ENCODE measurements around the gene TRIM29. TPM values are rescaled to one million over a fixed set of nuclear protein-coding genes. Genes with fewer than 3 reads are reported as not detected.

The TRIM29 gene
- total and polyA plus RNA-seq, 2 experiments from 2014 or later: 0.28 TPM; not detected in 1

DNA sequence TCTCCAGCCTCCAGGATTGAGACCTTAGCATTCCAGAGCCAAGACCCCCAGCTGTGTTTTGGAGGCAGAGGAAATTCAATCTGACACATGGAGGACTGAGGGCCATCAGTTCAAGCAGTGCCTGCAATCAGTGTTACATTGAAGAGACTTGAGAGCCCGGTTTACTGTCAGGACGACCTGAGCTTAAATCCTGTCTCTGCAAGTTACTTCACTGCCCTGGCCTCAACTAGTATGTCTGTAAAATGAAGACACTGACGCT is 35.1 kb downstream of the TRIM29 start:
- TF ChIP-seq ZNF331 (CRISPR knock-in tag; IDR thresholded peaks at IDR 0.05; ENCODE audit: low read depth): no peak
- TF ChIP-seq NANOG (IDR thresholded peaks at IDR 0.05; ENCODE audit: borderline replicate concordance): no peak
- Mint-ChIP-seq H3K27ac (no peak overlapping the region), H3K36me3 (ENCODE audit: low read depth) (no peaks in the 10 kb centered on the region), H3K9me3 (peaks cover 4% of the 10 kb centered on the region; the same call in 2 of the 3 replicates), H3K4me1 (peaks cover 18% of the 10 kb centered on the region), H3K4me3 (no peak overlapping the region), H3K27me3 (ENCODE audit: insufficient read depth, low read depth, poor library complexity) (peaks cover 18% of the 10 kb centered on the region)
- H3K4me1 ChIP-seq (ENCODE audit: insufficient read depth): peaks cover 10% of the 10 kb centered on the region; the same call in 1 of the 2 replicates
- H3K27ac ChIP-seq (ENCODE audit: low read depth): no peak overlapping the region
- H4K20me1 ChIP-seq (replicated peaks; ENCODE audit: insufficient read depth): no peaks in the 10 kb centered on the region; the same call in 1 of the 2 replicates
- no peak overlapping the region for H3K4me2 ChIP-seq
- H3F3A ChIP-seq (replicated peaks; ENCODE audit: low read depth): no peaks in the 10 kb centered on the region
- no peaks in the 10 kb centered on the region for H3K79me2 ChIP-seq (replicated peaks; ENCODE audit: insufficient read depth)
- no peak overlapping the region for H2AFZ ChIP-seq
- ATAC-seq (no peak), DNase-seq (ENCODE audit: low spot score) (no peak)
- H3K9me2 ChIP-seq (ENCODE audit: insufficient read depth): no peaks in the 10 kb centered on the region
- no peaks in the 10 kb centered on the region for H3K36me3 ChIP-seq (ENCODE audit: insufficient read depth)
- no peaks in the 10 kb centered on the region for H3K27me3 ChIP-seq (ENCODE audit: insufficient read depth)
- no peak overlapping the region for H3K4me3 ChIP-seq

- Histone ChIP-seq H3K27ac (ENCODE audit: low read depth) (no peak overlapping the region), H2AFZ (no peak overlapping the region), H3K4me1 (ENCODE audit: insufficient read depth) (peaks cover 14% of the 10 kb centered on the region; the same call in 1 of the 2 replicates), H3K4me2 (no peak overlapping the region), H3F3A (replicated peaks; ENCODE audit: low read depth) (no peaks in the 10 kb centered on the region), H3K4me3 (no peak overlapping the region), H3K9me2 (ENCODE audit: insufficient read depth) (no peaks in the 10 kb centered on the region), H4K20me1 (replicated peaks; ENCODE audit: insufficient read depth) (no peaks in the 10 kb centered on the region; the same call in 1 of the 2 replicates), H3K36me3 (ENCODE audit: insufficient read depth) (no peaks in the 10 kb centered on the region), H3K27me3 (ENCODE audit: insufficient read depth) (no peaks in the 10 kb centered on the region), H3K79me2 (replicated peaks; ENCODE audit: insufficient read depth) (no peaks in the 10 kb centered on the region)
- no peak for TF ChIP-seq POLR2AphosphoS5 (IDR thresholded peaks at IDR 0.05; ENCODE audit: low read depth)
- TF ChIP-seq, protein P1, sequence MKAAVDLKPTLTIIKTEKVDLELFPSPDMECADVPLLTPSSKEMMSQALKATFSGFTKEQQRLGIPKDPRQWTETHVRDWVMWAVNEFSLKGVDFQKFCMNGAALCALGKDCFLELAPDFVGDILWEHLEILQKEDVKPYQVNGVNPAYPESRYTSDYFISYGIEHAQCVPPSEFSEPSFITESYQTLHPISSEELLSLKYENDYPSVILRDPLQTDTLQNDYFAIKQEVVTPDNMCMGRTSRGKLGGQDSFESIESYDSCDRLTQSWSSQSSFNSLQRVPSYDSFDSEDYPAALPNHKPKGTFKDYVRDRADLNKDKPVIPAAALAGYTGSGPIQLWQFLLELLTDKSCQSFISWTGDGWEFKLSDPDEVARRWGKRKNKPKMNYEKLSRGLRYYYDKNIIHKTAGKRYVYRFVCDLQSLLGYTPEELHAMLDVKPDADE (IDR thresholded peaks at IDR 0.05): no peak
- Mint-ChIP-seq H3K27me3 (ENCODE audit: insufficient read depth, low read depth, poor library complexity) (peaks cover 21% of the 10 kb centered on the region), H3K36me3 (ENCODE audit: low read depth) (no peaks in the 10 kb centered on the region), H3K4me1 (peaks cover 19% of the 10 kb centered on the region), H3K9me3 (peaks cover 4% of the 10 kb centered on the region; the same call in 2 of the 3 replicates), H3K27ac (no peak overlapping the region), H3K4me3 (no peak overlapping the region)
- DNase-seq (ENCODE audit: low spot score) (no peak), ATAC-seq (no peak)
Observed at GRCh38 chr11:120102050-120102863, 35.7 kb downstream of the TRIM29 start.

DNA sequence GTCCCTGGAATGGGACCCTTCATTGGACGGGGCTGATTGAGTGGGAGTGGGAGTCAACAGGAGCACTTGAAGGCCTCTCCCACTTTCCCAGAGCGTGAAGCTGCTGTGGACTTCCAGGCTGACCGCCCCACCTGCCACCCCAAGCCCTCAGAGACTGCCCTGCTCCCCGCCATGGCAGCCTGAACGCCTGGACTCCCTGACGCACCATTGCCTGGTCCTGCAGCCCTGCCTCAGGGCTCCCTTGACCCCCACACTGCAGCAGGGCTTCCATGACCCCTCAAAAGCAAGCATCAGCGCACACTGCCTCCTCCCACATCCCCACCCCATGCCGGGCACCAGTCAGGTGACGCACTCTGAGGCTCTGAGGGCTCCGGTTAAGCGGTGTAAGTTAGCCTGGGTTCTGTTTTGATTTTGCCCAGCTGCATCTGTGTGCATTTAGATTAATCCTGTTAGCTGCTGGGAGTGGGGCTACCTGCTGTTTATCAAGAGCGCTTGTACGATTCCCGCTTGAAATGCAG is 39.4 kb downstream of the TRIM29 start:
- ATAC-seq: no peak
- H3K27me3 Mint-ChIP-seq (ENCODE audit: insufficient read depth, low read depth, poor library complexity): peaks cover 23% of the 10 kb centered on the region
- H3K27ac Mint-ChIP-seq: no peak overlapping the region
- H3K27ac ChIP-seq (ENCODE audit: low read depth): no peak overlapping the region
- H4K20me1 ChIP-seq (replicated peaks; ENCODE audit: insufficient read depth): no peaks in the 10 kb centered on the region; the same call in 1 of the 2 replicates
- no peak overlapping the region for H3K4me2 ChIP-seq
- no peak overlapping the region for H3K4me3 ChIP-seq
- peaks cover 16% of the 10 kb centered on the region; the same call in 1 of the 2 replicates for H3K4me1 ChIP-seq (ENCODE audit: insufficient read depth)
- no peaks in the 10 kb centered on the region for H3F3A ChIP-seq (replicated peaks; ENCODE audit: low read depth)
- H3K36me3 Mint-ChIP-seq (ENCODE audit: low read depth): no peaks in the 10 kb centered on the region
- peaks cover 21% of the 10 kb centered on the region for H3K4me1 Mint-ChIP-seq
- H3K36me3 ChIP-seq (ENCODE audit: insufficient read depth): no peaks in the 10 kb centered on the region; the same call in 1 of the 2 replicates
- H3K9me2 ChIP-seq (ENCODE audit: insufficient read depth): no peaks in the 10 kb centered on the region
- H3K27me3 ChIP-seq (ENCODE audit: insufficient read depth): no peaks in the 10 kb centered on the region
- H2AFZ ChIP-seq: no peak overlapping the region
- no peaks in the 10 kb centered on the region for H3K79me2 ChIP-seq (replicated peaks; ENCODE audit: insufficient read depth)
- DNase-seq (ENCODE audit: low spot score): no peak
- H3K9me3 Mint-ChIP-seq: no peaks in the 10 kb centered on the region
- H3K4me3 Mint-ChIP-seq: no peak overlapping the region
- TF ChIP-seq CREB1 (CRISPR knock-in tag; IDR thresholded peaks at IDR 0.05; ENCODE audit: low read depth) (no peak), JUNB (IDR thresholded peaks at IDR 0.05; ENCODE audit: unreplicated experiment) (no peak), STAT1 (IDR thresholded peaks at IDR 0.05; ENCODE audit: unreplicated experiment) (no peak), EZH2phosphoT487 (IDR thresholded peaks at IDR 0.05; ENCODE audit: unreplicated experiment) (no peak), ZNF331 (CRISPR knock-in tag; IDR thresholded peaks at IDR 0.05; ENCODE audit: low read depth) (no peak), ZNF462 (CRISPR knock-in tag; IDR thresholded peaks at IDR 0.05) (no peak)
